ENCODE data around the gene CNTN5. TPM values are rescaled to one million over a fixed set of nuclear protein-coding genes. Genes with fewer than 3 reads are reported as not detected.

The CNTN5 gene
- total RNA-seq, 4 donors from 2014 or later = not detected

DNA sequence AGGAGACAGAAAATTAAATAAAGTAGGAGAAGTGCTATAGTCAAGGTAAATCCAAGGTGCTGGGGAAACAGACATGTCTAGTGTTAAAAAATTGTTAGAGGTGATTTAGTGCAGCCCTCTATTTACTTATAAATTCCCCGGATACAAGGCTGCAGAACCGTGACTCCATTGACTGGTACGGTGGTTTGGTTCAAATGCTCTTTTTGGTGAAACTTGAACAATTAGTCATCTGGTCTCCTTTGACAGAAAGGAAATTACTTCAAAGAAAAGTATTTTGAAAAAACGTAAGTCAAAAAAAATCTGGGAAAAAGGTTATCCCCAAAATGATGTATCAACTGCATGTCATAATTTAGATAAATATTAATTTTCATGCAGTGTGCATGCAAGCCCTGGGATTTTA, 399.2 kb downstream of the CNTN5 start:
- no peak for TF ChIP-seq CTCF (IDR thresholded peaks at IDR 0.05; ENCODE audit: low read depth)

- TF ChIP-seq CTCF (IDR thresholded peaks at IDR 0.05; ENCODE audit: low read depth) = no peak
Measured at GRCh38 chr11:99422581-99423427, 402.1 kb downstream of the CNTN5 start.

DNA sequence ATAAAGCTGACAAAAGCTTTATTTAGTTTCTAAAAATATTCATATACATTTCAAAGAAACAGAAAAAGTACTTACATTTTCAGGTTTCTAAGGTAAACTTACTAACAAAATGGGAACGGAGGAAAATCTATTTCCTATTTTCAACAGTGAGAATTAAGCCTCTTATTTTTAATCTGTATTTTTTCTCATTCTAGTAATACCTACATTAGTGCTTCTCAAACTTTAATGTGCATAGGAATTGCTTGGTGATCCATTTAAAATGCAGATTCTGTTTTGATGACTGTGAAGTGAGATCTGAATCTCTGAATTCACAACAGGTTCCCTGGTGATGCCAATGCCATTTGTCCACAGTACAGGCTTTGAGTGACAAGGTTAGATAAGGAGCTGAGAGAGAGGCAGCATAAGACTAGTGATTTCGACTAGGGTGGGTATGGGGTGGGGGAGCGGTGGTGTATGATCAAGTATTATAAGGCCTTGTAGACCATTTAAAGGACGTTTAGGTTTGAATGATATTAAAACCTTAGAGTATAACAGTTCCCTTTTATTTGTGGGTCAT, 402.8 kb downstream of the CNTN5 start:
- TF ChIP-seq CTCF (IDR thresholded peaks at IDR 0.05; ENCODE audit: low read depth) = no peak

DNA sequence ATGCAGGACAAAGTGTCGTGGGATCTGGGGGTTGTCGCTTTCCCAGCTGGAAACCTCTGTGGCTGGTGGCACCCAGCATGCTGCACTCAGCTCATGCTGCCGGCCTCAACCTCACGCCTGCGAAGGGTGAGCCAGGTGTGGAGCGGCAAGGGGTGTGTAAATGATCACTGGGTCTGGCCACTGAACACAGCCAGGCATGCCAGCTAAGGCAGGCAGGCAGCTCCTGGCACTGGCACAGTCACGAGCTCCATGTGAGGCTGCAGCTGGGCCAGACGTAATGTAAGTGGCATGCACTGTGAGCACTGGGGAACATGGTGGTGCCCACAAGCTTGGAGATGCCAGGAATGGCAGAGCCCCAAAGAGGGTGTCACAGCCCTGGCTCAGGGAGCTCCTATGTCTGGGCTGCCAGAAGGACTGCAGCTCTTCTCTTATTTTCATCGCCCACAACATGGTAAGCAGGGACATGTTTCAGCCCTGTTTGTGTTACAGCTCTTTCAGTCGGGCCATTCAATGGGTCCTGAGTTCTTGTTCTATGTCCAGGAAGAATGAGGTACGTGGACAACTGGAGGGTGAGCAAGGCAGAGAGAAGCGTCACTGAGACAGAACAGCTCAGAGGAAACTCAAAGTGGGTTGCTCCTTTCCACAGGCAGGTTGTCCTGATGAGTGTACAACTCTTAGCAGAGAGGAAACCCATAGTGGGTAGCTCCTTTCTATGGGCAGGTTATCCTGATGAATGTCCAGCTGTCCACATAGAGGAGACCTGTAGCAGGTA, 403.8 kb downstream of the CNTN5 start:
- no peak for TF ChIP-seq CTCF (IDR thresholded peaks at IDR 0.05; ENCODE audit: low read depth)

- no peak for TF ChIP-seq CTCF (IDR thresholded peaks at IDR 0.05; ENCODE audit: low read depth)
Measured at GRCh38 chr11:99425596-99425995, 404.8 kb downstream of the CNTN5 start.

DNA sequence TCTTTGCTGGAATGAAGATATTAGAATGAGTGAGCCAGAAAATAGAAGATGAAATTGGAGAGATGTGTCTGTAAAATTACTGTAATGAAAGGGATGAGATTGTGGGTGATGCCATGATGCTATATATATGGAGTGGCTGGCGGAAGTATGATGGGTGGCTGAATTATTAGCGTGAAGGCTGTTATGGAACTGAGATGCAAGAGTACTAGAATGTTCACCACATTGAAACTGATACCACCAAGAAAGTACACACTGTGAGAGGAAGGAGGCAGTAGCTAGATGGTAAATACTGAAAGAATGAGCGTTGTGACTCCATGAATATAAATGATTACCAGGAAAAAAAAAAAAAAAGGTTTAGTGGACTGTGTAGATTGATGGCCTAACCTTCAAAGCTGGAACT, 411.9 kb downstream of the CNTN5 start:
- TF ChIP-seq CTCF (IDR thresholded peaks at IDR 0.05; ENCODE audit: low read depth) = no peak

DNA sequence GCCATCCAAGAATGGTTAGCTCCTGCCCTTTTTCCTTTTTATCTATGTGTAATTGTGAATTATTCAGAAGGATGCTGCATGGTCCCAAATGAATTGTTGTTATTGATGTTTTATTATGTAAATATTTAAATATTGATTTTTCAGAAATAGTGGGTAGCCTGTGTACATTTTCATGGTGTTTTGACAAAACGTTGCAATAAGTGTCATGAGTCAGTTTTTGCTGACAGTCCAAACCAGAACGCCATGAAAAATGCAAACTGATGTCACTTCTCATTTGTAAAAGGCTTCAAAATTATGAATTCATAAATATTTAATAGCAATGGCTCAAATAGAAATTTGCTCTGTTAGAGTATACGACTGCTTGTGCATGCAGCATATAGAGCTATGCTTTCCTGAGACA, 422.5 kb downstream of the CNTN5 start:
- no peak for TF ChIP-seq CTCF (IDR thresholded peaks at IDR 0.05; ENCODE audit: low read depth)

All from subcutaneous adipose tissue (tissue), 4 donors.